Nephron (organoid): ENCODE data around the gene GUCA1C.

Source experiments
- H3K27ac Mint-ChIP-seq, 3 experiments: 2 replicates each; pipeline ENCODE4 v1.8.0; 2020; ENCODE audit warnings: mixed read lengths in 3 of 3, mild to moderate bottlenecking in 2 of 3, moderate library complexity in 1 of 3
- H3K27me3 Mint-ChIP-seq: 2 replicates; pipeline ENCODE4 v1.8.0; 2021; ENCODE audit warnings: low read depth, mild to moderate bottlenecking, moderate library complexity, mixed read lengths
- H3K36me3 Mint-ChIP-seq: 2 replicates; pipeline ENCODE4 v1.8.0; 2020; ENCODE audit warnings: low read depth, mixed read lengths
- H3K4me1 Mint-ChIP-seq: 2 replicates; pipeline ENCODE4 v1.8.0; 2020; ENCODE audit warnings: mixed read lengths
- H3K4me3 Mint-ChIP-seq, 3 experiments: 2 replicates each; pipeline ENCODE4 v1.8.0; 2020; ENCODE audit warnings: mild to moderate bottlenecking in 3 of 3, mixed read lengths in 3 of 3, moderate library complexity in 2 of 3
- H3K9me3 Mint-ChIP-seq: 2 replicates; pipeline ENCODE4 v1.8.0; 2020; ENCODE audit warnings: mixed read lengths
- TF ChIP-seq, protein P1 (sequence below), 3 experiments: fragments of 200-600 bp; sonication (generic); IDR thresholded peaks; one replicate each; pipeline ENCODE4 v1.5.0; 2021; ENCODE audit warnings: antibody characterized with exemption in 3 of 3; ENCODE audit not compliant: unreplicated experiment in 3 of 3

Gene GUCA1C, protein sequence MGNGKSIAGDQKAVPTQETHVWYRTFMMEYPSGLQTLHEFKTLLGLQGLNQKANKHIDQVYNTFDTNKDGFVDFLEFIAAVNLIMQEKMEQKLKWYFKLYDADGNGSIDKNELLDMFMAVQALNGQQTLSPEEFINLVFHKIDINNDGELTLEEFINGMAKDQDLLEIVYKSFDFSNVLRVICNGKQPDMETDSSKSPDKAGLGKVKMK

DNA sequence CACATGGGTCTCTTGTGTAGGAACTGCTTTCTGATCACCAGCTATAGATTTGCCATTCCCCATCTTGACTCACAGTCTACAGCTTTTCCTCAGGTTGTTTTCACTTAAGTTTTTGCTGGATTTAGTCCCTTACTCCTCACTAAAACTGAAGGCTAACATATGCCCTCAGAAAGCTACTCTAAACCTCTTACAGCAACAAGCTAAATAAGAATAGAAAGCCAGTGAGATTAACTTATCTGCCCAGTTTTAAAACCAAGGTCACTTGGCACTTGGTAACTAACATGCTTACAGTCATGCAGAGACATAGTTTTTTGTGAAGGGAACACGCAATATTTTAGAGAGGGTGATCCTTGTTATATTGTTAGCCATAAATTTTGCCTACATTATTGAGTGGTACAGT, at the start of gene GUCA1C:
Gene GUCA1C, minus strand, starts transcription at position 180 of the 400 bp plus-strand sequence. Its CDS starts 117 bp downstream, at position 63.
- Mint-ChIP-seq H3K4me1 (no peaks in the 10 kb centered on the region), H3K27me3 (no peaks in the 10 kb centered on the region), H3K4me3 (no peak within 1 kb of the TSS), H3K36me3 (no peaks in the 10 kb centered on the region), H3K9me3 (no peaks in the 10 kb centered on the region), H3K27ac (peak within 1 kb of the TSS in 1 of 3 experiments; percentile 4)
- TF ChIP-seq, protein P1, sequence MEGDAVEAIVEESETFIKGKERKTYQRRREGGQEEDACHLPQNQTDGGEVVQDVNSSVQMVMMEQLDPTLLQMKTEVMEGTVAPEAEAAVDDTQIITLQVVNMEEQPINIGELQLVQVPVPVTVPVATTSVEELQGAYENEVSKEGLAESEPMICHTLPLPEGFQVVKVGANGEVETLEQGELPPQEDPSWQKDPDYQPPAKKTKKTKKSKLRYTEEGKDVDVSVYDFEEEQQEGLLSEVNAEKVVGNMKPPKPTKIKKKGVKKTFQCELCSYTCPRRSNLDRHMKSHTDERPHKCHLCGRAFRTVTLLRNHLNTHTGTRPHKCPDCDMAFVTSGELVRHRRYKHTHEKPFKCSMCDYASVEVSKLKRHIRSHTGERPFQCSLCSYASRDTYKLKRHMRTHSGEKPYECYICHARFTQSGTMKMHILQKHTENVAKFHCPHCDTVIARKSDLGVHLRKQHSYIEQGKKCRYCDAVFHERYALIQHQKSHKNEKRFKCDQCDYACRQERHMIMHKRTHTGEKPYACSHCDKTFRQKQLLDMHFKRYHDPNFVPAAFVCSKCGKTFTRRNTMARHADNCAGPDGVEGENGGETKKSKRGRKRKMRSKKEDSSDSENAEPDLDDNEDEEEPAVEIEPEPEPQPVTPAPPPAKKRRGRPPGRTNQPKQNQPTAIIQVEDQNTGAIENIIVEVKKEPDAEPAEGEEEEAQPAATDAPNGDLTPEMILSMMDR (IDR thresholded peaks at IDR 0.05; ENCODE audit: unreplicated experiment in 3 of 3): no peak

DNA sequence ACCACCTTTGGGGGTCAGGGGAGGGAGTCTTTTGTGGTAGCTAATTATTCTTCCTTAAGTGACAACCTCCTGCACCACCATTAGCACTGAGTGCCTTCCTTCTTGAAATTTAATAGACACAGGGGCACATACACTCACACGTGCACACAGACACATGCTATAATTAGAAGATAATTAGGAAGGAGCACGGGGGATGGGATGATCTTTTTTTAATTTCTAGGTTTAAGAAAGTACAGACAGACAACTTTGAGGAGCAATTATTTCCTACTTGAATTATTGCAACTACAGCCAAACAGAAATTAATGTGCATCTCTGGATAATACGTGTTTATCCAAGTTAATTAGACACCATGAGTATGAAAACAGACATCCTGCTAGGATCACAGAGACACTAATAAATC, 44.8 kb upstream of the GUCA1C start:
- Mint-ChIP-seq H3K27ac (peak overlapping the region in 1 of 3 experiments; percentile 19), H3K4me3 (no peak overlapping the region), H3K9me3 (no peaks in the 10 kb centered on the region), H3K4me1 (no peaks in the 10 kb centered on the region), H3K27me3 (no peaks in the 10 kb centered on the region), H3K36me3 (no peaks in the 10 kb centered on the region)
- TF ChIP-seq, protein P1 (IDR thresholded peaks at IDR 0.05; ENCODE audit: unreplicated experiment in 3 of 3): no peak

DNA sequence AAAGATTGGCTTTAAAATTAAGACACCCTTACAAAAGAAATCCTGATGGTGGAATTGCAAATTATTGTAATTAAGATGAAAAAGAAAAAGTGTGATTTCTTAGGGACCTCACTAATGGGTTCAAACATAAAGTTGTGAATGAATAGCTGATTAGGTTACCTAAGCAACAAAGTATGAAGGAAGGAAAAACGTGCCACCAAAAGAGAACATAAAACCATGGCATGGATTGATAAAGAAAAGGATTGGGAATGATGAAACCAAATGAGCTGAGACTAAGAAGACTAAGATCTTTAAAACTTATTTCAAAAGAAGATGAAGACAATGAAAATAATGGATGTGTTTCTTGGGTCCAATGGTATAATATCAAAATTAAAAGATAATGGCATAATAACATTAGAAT, 32.2 kb upstream of the GUCA1C start:
- Mint-ChIP-seq H3K9me3 (peaks cover 4% of the 10 kb centered on the region), H3K27me3 (no peaks in the 10 kb centered on the region), H3K36me3 (no peaks in the 10 kb centered on the region), H3K27ac (no peak overlapping the region), H3K4me3 (no peak overlapping the region), H3K4me1 (no peaks in the 10 kb centered on the region)
- TF ChIP-seq, protein P1 (IDR thresholded peaks at IDR 0.05; ENCODE audit: unreplicated experiment in 3 of 3): no peak

DNA sequence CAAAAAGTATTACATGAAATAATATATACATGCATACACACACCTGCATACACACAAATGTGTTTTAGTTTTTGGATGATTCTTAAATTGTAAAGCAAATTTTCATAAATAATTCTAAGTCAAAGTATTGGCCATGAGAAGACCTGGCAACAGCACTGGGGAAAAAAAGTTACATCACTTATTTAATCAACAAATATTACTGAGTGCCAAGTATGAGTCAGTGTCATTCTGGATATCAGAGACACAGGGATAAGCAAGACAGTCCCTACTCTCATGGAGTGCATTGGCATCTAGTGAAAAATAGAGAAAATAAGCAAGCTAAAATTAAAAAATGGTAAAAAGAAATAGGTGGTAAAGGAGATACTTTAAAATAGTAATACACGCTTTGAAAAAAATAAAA, 29.4 kb upstream of the GUCA1C start:
- no peaks in the 10 kb centered on the region for H3K36me3 Mint-ChIP-seq
- TF ChIP-seq, protein P1 (IDR thresholded peaks at IDR 0.05; ENCODE audit: unreplicated experiment in 3 of 3): no peak
- H3K4me3 Mint-ChIP-seq: no peak overlapping the region
- H3K9me3 Mint-ChIP-seq: no peaks in the 10 kb centered on the region
- no peaks in the 10 kb centered on the region for H3K4me1 Mint-ChIP-seq
- H3K27ac Mint-ChIP-seq: no peak overlapping the region
- H3K27me3 Mint-ChIP-seq: no peaks in the 10 kb centered on the region

DNA sequence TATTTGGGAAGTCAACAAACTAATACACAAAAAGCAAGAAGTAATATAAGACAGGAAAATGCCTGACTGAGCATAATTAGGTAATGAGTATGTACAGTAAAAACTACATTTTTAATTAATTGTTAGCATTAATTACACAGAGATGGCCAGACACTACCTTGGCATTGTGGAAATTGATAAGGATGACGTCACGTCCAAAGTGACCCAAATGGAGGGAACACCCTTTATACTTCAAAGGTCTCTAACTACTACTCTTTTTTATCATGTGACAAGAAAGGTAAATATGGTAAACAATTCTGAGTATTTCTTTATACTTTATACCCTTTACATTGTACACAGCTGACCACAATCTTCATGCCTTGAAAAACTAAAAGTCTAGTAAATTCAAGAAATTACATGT, 22.4 kb upstream of the GUCA1C start:
- H3K4me3 Mint-ChIP-seq: no peak overlapping the region
- no peak overlapping the region for H3K27ac Mint-ChIP-seq
- TF ChIP-seq, protein P1 (IDR thresholded peaks at IDR 0.05; ENCODE audit: unreplicated experiment in 3 of 3): no peak
- no peaks in the 10 kb centered on the region for H3K27me3 Mint-ChIP-seq
- no peaks in the 10 kb centered on the region for H3K36me3 Mint-ChIP-seq
- no peaks in the 10 kb centered on the region for H3K4me1 Mint-ChIP-seq
- H3K9me3 Mint-ChIP-seq: no peaks in the 10 kb centered on the region

DNA sequence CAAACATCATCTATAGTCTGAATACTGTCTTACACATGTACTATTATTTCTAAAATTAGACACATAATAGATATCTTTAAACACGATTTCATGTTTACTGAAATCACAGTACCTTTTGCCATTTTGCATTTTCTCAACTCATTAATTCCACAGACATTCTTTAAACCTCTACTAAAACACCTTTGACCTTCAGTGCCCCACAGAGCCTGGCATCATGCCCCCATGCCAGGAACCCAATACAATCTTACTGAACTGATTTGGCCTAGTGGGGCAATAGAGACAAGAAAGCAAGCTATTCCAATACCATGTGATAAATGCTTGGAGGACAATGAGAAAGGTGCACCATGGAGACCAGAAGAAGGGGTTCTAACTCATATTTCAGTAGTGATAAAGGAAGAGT, 19.3 kb upstream of the GUCA1C start:
- H3K27ac Mint-ChIP-seq: no peak overlapping the region
- peaks cover 3% of the 10 kb centered on the region for H3K4me1 Mint-ChIP-seq
- H3K9me3 Mint-ChIP-seq: no peaks in the 10 kb centered on the region
- TF ChIP-seq, protein P1 (IDR thresholded peaks at IDR 0.05; ENCODE audit: unreplicated experiment in 3 of 3): no peak
- H3K4me3 Mint-ChIP-seq: no peak overlapping the region
- H3K27me3 Mint-ChIP-seq: no peaks in the 10 kb centered on the region
- no peaks in the 10 kb centered on the region for H3K36me3 Mint-ChIP-seq
